Bronchial epithelial cell (primary cell): Measurements from ENCODE around the gene ATP4B. TPM values are rescaled to one million over a fixed set of nuclear protein-coding genes. Genes with fewer than 3 reads are reported as not detected.
"Not testable (repeated sequence)": the region's sequence is repeated elsewhere in the genome, so short reads cannot be mapped to it uniquely, and the experiment has no call there.

Source experiments
- DNase-seq: peaks from one replicate; pipeline ENCODE4 v3.0.0-alpha.2; 2010; ENCODE audit warnings: low read depth
- FAIRE-seq: peaks from 2 replicates; lab custom pipeline; 2011; peaks lifted over from hg19 to GRCh38; lab: Jason Lieb, UNC
- H3K27me3 ChIP-seq: 2 replicates; pipeline ENCODE4 v1.5.1; 2011; ENCODE audit warnings: low read length; ENCODE audit not compliant: control insufficient read depth, insufficient read depth
- H3K36me3 ChIP-seq: 2 replicates; pipeline ENCODE4 v1.5.1; 2011; ENCODE audit warnings: low read length; ENCODE audit not compliant: control insufficient read depth, insufficient read depth
- H3K4me3 ChIP-seq: 2 replicates; pipeline ENCODE4 v1.5.1; 2011; ENCODE audit warnings: mild to moderate bottlenecking, low read depth, low read length, control low read depth
- total RNA-seq: library from RNA; depleted of rRNA; stranded (reverse); fragments of >200 nt; gene quantifications from 2 replicates; pipeline ENCODE4 v1.2.1, GENCODE V29; 2014
- TF ChIP-seq, protein P1 (sequence below): IDR thresholded peaks from 2 replicates; pipeline ENCODE4 v1.5.1; 2011; ENCODE audit warnings: mild to moderate bottlenecking, moderate library complexity, low read length, control low read depth, inconsistent platforms; ENCODE audit not compliant: insufficient read depth, severe bottlenecking

Gene ATP4B
- total RNA-seq, 1 donor from 2014 or later, result not detected

DNA sequence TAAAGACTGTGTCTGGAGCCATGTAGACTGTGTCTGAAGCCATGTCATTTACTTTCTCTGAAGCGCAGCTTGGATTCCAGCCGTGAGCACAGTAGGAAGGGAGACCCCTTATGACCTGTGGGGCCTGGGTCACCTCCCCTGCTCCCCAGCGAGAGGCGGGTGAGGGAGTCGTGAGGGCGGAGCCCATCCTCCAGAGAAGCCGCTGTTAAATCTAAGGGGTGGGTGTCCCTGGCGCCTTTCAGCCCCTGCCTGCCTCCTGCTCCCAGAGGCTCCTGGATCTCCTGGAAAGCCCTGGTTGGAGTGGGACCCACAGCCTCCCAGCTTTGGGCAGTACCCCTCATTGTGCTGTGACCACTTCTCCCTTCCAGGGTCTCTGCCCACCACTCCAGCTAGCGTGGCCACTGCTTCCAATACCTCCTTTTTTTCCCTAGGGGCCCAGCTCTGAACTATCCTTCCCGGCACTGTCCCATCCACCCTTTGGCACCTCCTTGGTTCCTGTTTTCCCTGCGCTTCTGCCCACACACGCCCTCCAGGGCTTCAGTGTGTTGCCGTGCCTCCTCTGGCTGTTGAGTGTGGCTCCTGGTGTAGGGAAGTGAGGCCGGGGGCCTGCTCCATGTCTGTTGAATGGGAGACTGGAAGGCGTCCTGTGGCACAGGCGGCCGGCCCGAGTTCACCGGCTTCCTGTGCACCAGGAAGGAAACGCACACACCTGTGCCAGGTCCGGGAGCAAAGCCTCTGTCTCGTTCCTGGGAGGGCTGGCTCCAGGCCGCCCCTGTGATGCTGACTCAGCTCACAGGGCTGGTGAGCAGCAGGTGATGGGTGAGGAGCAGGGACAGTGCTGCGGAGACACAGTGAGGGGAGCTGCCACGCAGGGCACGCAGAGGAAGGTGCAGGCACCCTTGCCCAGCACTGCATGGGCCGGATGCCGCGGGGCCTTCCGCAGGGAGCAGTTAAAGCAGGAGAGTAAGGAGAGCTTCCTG is 29.4 kb downstream of the ATP4B start:
- FAIRE-seq (no peak), DNase-seq (no peak)
- peaks cover 25% of the 10 kb centered on the region for H3K36me3 ChIP-seq

DNA sequence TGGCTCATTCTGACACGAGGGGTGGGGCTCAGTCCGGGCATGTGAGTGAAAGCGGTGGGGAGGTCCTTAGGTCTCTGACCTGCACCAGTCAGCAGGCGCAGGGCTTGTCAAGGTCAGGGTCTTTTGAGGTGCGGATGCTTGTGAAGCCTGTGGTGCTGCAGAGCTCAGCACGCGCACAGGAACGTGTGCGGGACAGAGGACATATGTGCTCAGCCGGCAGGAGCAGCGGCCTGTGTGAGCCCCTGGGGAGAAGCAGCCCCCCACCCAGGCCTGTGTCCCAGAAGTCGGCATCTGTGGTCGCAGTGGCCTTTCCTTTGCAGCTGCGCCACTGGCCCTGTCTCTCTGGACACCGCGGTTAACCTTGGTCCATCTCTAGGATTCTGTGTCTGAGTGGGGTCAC is 30.9 kb downstream of the ATP4B start:
- Histone ChIP-seq H3K36me3 (peaks cover 27% of the 10 kb centered on the region), H3K4me3 (no peak overlapping the region), H3K27me3 (no peaks in the 10 kb centered on the region)
- no peak for FAIRE-seq
- TF ChIP-seq, protein P1, sequence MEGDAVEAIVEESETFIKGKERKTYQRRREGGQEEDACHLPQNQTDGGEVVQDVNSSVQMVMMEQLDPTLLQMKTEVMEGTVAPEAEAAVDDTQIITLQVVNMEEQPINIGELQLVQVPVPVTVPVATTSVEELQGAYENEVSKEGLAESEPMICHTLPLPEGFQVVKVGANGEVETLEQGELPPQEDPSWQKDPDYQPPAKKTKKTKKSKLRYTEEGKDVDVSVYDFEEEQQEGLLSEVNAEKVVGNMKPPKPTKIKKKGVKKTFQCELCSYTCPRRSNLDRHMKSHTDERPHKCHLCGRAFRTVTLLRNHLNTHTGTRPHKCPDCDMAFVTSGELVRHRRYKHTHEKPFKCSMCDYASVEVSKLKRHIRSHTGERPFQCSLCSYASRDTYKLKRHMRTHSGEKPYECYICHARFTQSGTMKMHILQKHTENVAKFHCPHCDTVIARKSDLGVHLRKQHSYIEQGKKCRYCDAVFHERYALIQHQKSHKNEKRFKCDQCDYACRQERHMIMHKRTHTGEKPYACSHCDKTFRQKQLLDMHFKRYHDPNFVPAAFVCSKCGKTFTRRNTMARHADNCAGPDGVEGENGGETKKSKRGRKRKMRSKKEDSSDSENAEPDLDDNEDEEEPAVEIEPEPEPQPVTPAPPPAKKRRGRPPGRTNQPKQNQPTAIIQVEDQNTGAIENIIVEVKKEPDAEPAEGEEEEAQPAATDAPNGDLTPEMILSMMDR, result no peak
- DNase-seq, result no peak

More for the DNA sequence above, 29.4 kb downstream of the ATP4B start:
- TF ChIP-seq, protein P1, result no peak
- no peaks in the 10 kb centered on the region for H3K27me3 ChIP-seq
- no peak overlapping the region for H3K4me3 ChIP-seq

DNA sequence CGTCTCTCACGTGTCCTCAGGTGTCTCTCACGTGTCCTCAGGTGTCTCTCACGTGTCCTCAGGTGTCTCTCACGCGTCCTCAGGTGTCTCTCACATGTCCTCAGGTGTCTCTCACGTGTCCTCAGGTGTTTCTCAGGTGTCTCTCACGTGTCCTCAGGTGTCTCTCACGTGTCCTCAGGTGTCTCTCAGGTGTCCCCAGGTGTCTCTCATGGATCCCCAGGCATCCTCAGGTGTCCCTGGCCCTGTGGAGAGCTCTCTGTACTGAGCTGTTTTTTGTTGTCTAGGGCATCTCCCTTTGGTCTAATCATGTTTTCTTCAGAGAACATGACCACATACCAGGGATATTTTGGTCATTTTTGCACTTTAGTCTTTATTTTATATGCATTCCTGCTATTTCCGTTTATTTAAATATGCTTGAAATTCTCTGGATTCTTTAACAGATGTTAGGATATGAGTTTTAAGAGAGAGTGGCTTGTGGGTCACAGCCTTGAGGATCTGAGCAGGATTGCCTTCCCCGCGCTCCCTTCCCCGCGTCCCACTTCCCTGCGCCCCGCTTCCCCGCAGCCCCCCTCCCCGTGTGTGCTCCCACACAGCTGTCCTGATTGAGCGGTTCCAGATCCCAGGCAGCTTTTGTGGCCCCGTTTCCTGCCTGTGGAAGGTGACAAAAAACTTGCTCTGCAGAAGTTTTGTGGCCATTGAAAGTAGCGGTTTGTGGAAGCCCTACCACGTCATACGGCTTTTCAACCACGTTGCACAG is 31.9 kb downstream of the ATP4B start:
- Histone ChIP-seq H3K36me3 (peaks cover 19% of the 10 kb centered on the region), H3K27me3 (no peaks in the 10 kb centered on the region), H3K4me3 (no peak overlapping the region)
- TF ChIP-seq, protein P1, result no peak
- DNase-seq, result no peak
- no peak for FAIRE-seq

DNA sequence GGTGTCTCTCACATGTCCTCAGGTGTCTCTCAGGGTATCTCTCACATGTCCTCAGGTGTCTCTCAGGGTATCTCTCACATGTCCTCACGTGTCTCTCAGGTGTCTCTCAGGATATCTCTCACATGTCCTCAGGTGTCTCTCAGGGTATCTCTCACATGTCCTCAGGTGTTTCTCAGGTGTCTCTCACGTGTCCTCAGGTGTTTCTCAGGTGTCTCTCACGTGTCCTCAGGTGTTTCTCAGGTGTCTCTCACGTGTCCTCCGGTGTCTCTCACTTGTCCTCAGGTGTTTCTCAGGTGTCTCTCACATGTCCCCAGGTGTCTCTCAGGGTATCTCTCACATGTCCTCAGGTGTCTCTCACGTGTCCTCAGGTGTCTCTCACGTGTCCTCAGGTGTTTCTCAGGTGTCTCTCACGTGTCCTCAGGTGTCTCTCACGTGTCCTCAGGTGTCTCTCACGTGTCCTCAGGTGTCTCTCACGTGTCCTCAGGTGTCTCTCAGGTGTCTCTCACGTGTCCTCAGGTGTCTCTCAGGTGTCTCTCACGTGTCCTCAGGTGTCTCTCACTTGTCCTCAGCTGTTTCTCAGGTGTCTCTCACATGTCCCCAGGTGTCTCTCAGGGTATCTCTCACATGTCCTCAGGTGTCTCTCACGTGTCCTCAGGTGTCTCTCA is 33.2 kb downstream of the ATP4B start:
- FAIRE-seq, result peak; percentile 96

DNA sequence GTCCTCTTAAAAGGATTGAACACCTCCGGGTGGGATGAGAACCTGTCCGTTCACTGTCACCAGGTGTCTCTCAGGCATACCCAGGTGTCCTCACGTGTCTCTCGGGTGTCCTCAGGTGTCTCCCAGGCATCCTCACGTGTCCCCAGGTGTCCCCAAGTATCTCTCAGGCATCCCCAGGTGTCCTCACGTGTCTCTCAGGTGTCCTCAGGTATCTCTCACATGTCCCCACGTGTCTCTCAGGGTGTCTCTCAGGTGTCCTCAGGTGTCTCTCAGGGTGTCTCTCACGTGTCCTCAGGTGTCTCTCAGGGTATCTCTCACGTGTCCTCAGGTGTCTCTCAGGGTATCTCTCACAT is 33.8 kb downstream of the ATP4B start:
- no peak overlapping the region for H3K4me3 ChIP-seq
- no peak for DNase-seq
- no peaks in the 10 kb centered on the region for H3K27me3 ChIP-seq
- FAIRE-seq, result peak; percentile 23
- peaks cover 23% of the 10 kb centered on the region for H3K36me3 ChIP-seq
- TF ChIP-seq, protein P1, result no peak

More for the DNA sequence above, 33.2 kb downstream of the ATP4B start:
- not testable (repeated sequence) for DNase-seq, H3K4me3 ChIP-seq, H3K27me3 ChIP-seq
- peaks cover 21% of the 10 kb centered on the region for H3K36me3 ChIP-seq
